GM12892 (cell line): ENCODE data around the gene EXOC6B.

ENCODE experiments used
- POLR2A ChIP-seq: IDR thresholded peaks from 2 replicates; pipeline ENCODE4 v1.6.1; 2011; ENCODE audit warnings: low read depth, low read length, control low read depth
- POLR2AphosphoS5 ChIP-seq: IDR thresholded peaks from 2 replicates; pipeline ENCODE4 v1.6.1; 2011; ENCODE audit warnings: low read depth, low read length, control low read depth
- TAF1 ChIP-seq: IDR thresholded peaks from 2 replicates; pipeline ENCODE4 v1.6.1; 2011; ENCODE audit warnings: low read depth, mild to moderate bottlenecking, control low read depth, low read length, borderline replicate concordance

DNA sequence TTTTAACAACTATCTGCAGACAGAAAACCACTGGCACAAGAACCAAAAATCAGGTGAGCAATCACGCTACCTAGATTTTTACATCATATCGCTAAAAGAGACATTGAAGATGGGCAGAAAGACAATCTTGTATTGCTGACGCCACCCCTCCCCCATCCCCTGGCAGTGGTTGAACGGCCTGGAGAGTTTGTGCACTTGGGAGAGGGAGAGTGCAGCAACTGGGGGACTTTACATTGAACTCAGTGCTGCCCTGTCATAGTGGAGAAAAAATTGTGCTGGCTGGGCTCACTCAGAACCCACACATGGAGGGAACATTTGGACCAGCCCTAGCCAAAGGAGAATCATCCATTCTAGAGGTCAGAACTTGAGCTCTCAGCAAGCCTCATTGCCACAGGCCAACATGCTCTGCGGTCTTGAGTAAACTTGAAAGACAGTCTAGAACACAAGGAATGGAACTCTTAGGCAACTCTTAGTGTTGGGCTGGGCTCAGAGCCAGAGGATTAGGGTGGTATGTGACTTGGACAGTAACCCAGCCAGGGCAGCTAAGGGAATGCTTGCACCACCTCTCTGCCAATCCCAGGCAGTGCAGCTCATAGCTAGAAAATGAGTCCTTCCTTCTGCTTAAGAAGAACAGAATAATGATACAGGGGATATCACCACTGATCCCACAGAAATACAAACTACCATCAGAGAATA, 458.2 kb downstream of the EXOC6B start:
- TF ChIP-seq POLR2AphosphoS5: no peak
- no peak for TF ChIP-seq POLR2A
- TF ChIP-seq TAF1: no peak
